Stomach (tissue), 4 donors: ENCODE measurements around the gene VPS33A.

Experiments
- EP300 ChIP-seq: sonication (generic); formaldehyde crosslinking; IDR thresholded peaks from one replicate; pipeline ENCODE4 v1.6.1; 2017; ENCODE audit warnings: antibody characterized with exemption
- POLR2A ChIP-seq, 4 donors: fragments of 450-650 bp; IDR thresholded peaks; one replicate each; pipeline ENCODE4 v1.6.1; 2016; ENCODE audit warnings: antibody characterized with exemption in 4 of 4, control low read depth in 2 of 4, mild to moderate bottlenecking in 1 of 4, moderate library complexity in 1 of 4
- TF ChIP-seq, protein P1 (sequence below), 7 experiments: fragments of 450-650 bp in 4 of 7; fragments of 200-600 bp in 3 of 7; sonication (generic) in 3 of 7; IDR thresholded peaks; one replicate each; pipeline ENCODE4 v1.5.1; 2016 to 2019; ENCODE audit warnings: antibody characterized with exemption in 7 of 7, control low read depth in 2 of 7, mild to moderate bottlenecking in 1 of 7

DNA sequence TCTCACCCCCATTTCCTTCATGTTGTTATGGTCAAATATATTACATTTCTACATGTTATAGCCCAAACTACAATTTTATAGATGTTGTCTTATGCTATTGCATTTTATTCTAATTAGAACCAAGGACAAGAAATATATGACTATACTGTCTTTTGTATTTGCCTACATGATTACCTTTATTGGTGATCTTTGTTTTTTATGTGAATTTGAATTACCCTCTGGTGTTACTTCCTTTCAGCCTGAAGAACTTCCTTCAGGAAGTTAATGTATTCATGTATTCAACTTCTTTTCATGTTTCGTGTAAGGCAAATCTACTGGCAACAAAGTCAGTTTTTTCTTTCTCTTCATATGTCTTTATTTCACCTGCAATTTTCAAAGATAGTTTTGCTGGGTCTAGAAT, 71.5 kb downstream of the VPS33A start:
- TF ChIP-seq, protein P1, sequence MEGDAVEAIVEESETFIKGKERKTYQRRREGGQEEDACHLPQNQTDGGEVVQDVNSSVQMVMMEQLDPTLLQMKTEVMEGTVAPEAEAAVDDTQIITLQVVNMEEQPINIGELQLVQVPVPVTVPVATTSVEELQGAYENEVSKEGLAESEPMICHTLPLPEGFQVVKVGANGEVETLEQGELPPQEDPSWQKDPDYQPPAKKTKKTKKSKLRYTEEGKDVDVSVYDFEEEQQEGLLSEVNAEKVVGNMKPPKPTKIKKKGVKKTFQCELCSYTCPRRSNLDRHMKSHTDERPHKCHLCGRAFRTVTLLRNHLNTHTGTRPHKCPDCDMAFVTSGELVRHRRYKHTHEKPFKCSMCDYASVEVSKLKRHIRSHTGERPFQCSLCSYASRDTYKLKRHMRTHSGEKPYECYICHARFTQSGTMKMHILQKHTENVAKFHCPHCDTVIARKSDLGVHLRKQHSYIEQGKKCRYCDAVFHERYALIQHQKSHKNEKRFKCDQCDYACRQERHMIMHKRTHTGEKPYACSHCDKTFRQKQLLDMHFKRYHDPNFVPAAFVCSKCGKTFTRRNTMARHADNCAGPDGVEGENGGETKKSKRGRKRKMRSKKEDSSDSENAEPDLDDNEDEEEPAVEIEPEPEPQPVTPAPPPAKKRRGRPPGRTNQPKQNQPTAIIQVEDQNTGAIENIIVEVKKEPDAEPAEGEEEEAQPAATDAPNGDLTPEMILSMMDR (IDR thresholded peaks at IDR 0.05): no peak
- TF ChIP-seq EP300 (no peak), POLR2A (IDR thresholded peaks at IDR 0.05) (no peak)
